Stimulated activated CD8-positive, alpha-beta memory T cell treated with anti-CD3 and anti-CD28 coated beads, Interleukin-4, amount 100 ng/mL, for 1 hour (primary cell): ENCODE measurements around the gene ZDHHC14.

ENCODE experiments used
- DNase-seq, 2 donors: peaks; one replicate each; pipeline ENCODE4 v3.0.0-alpha.2; 2020; ENCODE audit warnings: low read depth in 2 of 2, low spot score in 1 of 2

The ZDHHC14 gene

GRCh38 chr6:157593596-157593995, 212.6 kb downstream of the ZDHHC14 start:
- no peak for DNase-seq

GRCh38 chr6:157594292-157594691, 213.3 kb downstream of the ZDHHC14 start:
- no peak for DNase-seq

- no peak for DNase-seq
These were observed 214.8 kb downstream of the ZDHHC14 start for GRCh38 chr6:157595768-157596167.

GRCh38 chr6:157596461-157596860, 215.5 kb downstream of the ZDHHC14 start:
- DNase-seq: no peak

- DNase-seq: no peak
These were observed 215.9 kb downstream of the ZDHHC14 start for GRCh38 chr6:157596886-157597285.

- no peak for DNase-seq
These were observed 216.7 kb downstream of the ZDHHC14 start for GRCh38 chr6:157597461-157598312.

- DNase-seq: no peak
These were observed 218.2 kb downstream of the ZDHHC14 start for GRCh38 chr6:157599191-157599590.

- DNase-seq: no peak
These were observed 219.8 kb downstream of the ZDHHC14 start for GRCh38 chr6:157600807-157601206.

GRCh38 chr6:157602521-157603295, 221.7 kb downstream of the ZDHHC14 start:
- DNase-seq: no peak

- DNase-seq: no peak
These were observed 222.4 kb downstream of the ZDHHC14 start for GRCh38 chr6:157603314-157603940.

- no peak for DNase-seq
These were observed 223.0 kb downstream of the ZDHHC14 start for GRCh38 chr6:157603971-157604370.

- no peak for DNase-seq
These were observed 223.8 kb downstream of the ZDHHC14 start for GRCh38 chr6:157604816-157605215.

GRCh38 chr6:157605484-157605883, 224.5 kb downstream of the ZDHHC14 start:
- no peak for DNase-seq

- no peak for DNase-seq
These were observed 225.5 kb downstream of the ZDHHC14 start for GRCh38 chr6:157606516-157606915.

- no peak for DNase-seq
These were observed 226.5 kb downstream of the ZDHHC14 start for GRCh38 chr6:157607317-157608109.

GRCh38 chr6:157608221-157609075, 227.5 kb downstream of the ZDHHC14 start:
- DNase-seq: no peak

GRCh38 chr6:157609117-157609516, 228.1 kb downstream of the ZDHHC14 start:
- DNase-seq: no peak

- no peak for DNase-seq
These were observed 228.6 kb downstream of the ZDHHC14 start for GRCh38 chr6:157609556-157609955.

- DNase-seq: no peak
These were observed 229.5 kb downstream of the ZDHHC14 start for GRCh38 chr6:157610451-157610999.

- DNase-seq: no peak
These were observed 230.4 kb downstream of the ZDHHC14 start for GRCh38 chr6:157611406-157611805.
